Measurements from ENCODE around the gene CTXN2.

CTXN2 gene

DNA sequence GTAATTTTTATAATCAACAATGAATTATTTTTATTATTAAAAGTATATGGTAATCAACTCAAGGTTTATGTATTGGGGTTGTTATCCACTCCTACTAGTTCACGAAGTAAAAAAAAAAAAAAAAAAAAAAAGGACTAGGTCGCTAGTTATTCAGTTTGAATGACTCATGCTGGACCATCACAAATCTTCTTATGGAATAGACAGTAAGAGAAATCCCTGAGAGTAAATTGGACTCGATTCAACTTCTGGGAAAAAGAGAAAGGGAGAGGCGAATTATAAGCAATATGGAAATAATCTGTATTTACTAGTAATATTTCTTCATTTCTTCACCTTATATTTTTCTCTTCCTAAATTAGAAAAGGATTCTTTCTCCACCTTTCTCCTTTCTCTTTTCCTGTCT lies 15.4 kb upstream of the CTXN2 start:
- TF ChIP-seq USF1 (IDR thresholded peaks at IDR 0.05): no peak
- TF ChIP-seq RAD21 (IDR thresholded peaks at IDR 0.05; ENCODE audit: low read depth): no peak
- no peak for TF ChIP-seq TAF1 (IDR thresholded peaks at IDR 0.05; ENCODE audit: low read depth)
- TF ChIP-seq NFIC (IDR thresholded peaks at IDR 0.05): no peak
- TF ChIP-seq, protein P1, sequence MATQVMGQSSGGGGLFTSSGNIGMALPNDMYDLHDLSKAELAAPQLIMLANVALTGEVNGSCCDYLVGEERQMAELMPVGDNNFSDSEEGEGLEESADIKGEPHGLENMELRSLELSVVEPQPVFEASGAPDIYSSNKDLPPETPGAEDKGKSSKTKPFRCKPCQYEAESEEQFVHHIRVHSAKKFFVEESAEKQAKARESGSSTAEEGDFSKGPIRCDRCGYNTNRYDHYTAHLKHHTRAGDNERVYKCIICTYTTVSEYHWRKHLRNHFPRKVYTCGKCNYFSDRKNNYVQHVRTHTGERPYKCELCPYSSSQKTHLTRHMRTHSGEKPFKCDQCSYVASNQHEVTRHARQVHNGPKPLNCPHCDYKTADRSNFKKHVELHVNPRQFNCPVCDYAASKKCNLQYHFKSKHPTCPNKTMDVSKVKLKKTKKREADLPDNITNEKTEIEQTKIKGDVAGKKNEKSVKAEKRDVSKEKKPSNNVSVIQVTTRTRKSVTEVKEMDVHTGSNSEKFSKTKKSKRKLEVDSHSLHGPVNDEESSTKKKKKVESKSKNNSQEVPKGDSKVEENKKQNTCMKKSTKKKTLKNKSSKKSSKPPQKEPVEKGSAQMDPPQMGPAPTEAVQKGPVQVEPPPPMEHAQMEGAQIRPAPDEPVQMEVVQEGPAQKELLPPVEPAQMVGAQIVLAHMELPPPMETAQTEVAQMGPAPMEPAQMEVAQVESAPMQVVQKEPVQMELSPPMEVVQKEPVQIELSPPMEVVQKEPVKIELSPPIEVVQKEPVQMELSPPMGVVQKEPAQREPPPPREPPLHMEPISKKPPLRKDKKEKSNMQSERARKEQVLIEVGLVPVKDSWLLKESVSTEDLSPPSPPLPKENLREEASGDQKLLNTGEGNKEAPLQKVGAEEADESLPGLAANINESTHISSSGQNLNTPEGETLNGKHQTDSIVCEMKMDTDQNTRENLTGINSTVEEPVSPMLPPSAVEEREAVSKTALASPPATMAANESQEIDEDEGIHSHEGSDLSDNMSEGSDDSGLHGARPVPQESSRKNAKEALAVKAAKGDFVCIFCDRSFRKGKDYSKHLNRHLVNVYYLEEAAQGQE (IDR thresholded peaks at IDR 0.05; ENCODE audit: low read depth): no peak
- no peak for TF ChIP-seq TEAD4 (IDR thresholded peaks at IDR 0.05)
- no peak for TF ChIP-seq EGR1 (IDR thresholded peaks at IDR 0.05)
- no peak for TF ChIP-seq CREB1 (IDR thresholded peaks at IDR 0.05; ENCODE audit: low read depth)
- no peak for TF ChIP-seq TCF12 (IDR thresholded peaks at IDR 0.05; ENCODE audit: low read depth)
- no peak for TF ChIP-seq CEBPB (IDR thresholded peaks at IDR 0.05)
- no peak for TF ChIP-seq MAX (IDR thresholded peaks at IDR 0.05)
- TF ChIP-seq ZBTB7A (IDR thresholded peaks at IDR 0.05; ENCODE audit: low read depth): no peak
- TF ChIP-seq FOXM1 (IDR thresholded peaks at IDR 0.05; ENCODE audit: borderline replicate concordance, low read depth): no peak
- TF ChIP-seq YY1 (IDR thresholded peaks at IDR 0.05; ENCODE audit: low read depth): no peak
- TF ChIP-seq EP300 (IDR thresholded peaks at IDR 0.05; ENCODE audit: borderline replicate concordance): no peak

DNA sequence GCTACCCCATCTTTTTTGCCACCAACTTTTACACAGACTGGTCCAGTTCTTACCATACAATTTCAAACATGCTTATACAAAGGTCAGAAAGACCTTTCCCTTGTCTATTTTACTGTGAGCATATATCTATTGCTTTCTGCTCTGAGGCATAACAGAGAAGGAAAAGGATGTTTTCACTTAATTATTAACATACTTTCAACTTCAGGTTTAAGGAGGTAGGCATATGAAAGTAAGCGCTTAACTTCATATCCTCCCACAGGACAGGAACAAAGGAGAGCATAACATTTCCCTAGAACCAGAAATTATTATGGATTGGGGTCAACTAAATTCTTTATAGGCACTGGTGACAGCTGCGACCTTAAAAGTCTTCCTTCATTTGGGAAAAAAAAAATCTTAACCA lies 14.5 kb upstream of the CTXN2 start:
- TF ChIP-seq FOXM1 (IDR thresholded peaks at IDR 0.05; ENCODE audit: borderline replicate concordance, low read depth) (no peak), MAX (IDR thresholded peaks at IDR 0.05) (no peak), USF1 (IDR thresholded peaks at IDR 0.05) (no peak), TAF1 (IDR thresholded peaks at IDR 0.05; ENCODE audit: low read depth) (no peak), RAD21 (IDR thresholded peaks at IDR 0.05; ENCODE audit: low read depth) (no peak), ZBTB7A (IDR thresholded peaks at IDR 0.05; ENCODE audit: low read depth) (no peak), CEBPB (IDR thresholded peaks at IDR 0.05) (no peak), TEAD4 (IDR thresholded peaks at IDR 0.05) (no peak), EGR1 (IDR thresholded peaks at IDR 0.05) (no peak), TCF12 (IDR thresholded peaks at IDR 0.05; ENCODE audit: low read depth) (no peak), CREB1 (IDR thresholded peaks at IDR 0.05; ENCODE audit: low read depth) (no peak), NFIC (IDR thresholded peaks at IDR 0.05) (no peak), EP300 (IDR thresholded peaks at IDR 0.05; ENCODE audit: borderline replicate concordance) (no peak), YY1 (IDR thresholded peaks at IDR 0.05; ENCODE audit: low read depth) (no peak)
- TF ChIP-seq, protein P1 (IDR thresholded peaks at IDR 0.05; ENCODE audit: low read depth): no peak

DNA sequence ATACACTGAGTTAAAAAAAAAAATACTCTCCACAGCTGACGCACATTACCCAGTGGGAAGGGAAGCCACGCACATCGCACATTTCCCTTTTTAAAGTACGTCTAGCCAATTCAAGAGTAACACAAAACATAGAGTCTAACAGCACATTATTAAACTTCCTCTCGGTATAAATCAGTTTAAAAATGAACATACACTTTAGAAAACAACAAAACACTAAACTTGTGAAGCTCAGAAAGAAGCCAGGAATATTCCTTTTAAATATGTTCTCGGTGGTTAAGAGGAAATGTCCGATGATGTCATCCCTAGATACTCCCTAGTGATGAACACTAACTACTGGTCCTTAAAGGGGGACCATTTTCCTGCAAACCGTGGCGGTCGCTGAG lies 14.1 kb upstream of the CTXN2 start:
- TF ChIP-seq CREB1 (IDR thresholded peaks at IDR 0.05; ENCODE audit: low read depth): no peak
- TF ChIP-seq TAF1 (IDR thresholded peaks at IDR 0.05; ENCODE audit: low read depth): no peak
- no peak for TF ChIP-seq TCF12 (IDR thresholded peaks at IDR 0.05; ENCODE audit: low read depth)
- TF ChIP-seq, protein P1 (IDR thresholded peaks at IDR 0.05; ENCODE audit: low read depth): no peak
- TF ChIP-seq TEAD4 (IDR thresholded peaks at IDR 0.05): no peak
- no peak for TF ChIP-seq FOXM1 (IDR thresholded peaks at IDR 0.05; ENCODE audit: borderline replicate concordance, low read depth)
- no peak for TF ChIP-seq NFIC (IDR thresholded peaks at IDR 0.05)
- TF ChIP-seq CEBPB (IDR thresholded peaks at IDR 0.05): no peak
- TF ChIP-seq MAX (IDR thresholded peaks at IDR 0.05): no peak
- no peak for TF ChIP-seq YY1 (IDR thresholded peaks at IDR 0.05; ENCODE audit: low read depth)
- TF ChIP-seq EP300 (IDR thresholded peaks at IDR 0.05; ENCODE audit: borderline replicate concordance): no peak
- TF ChIP-seq ZBTB7A (IDR thresholded peaks at IDR 0.05; ENCODE audit: low read depth): no peak
- no peak for TF ChIP-seq EGR1 (IDR thresholded peaks at IDR 0.05)
- no peak for TF ChIP-seq RAD21 (IDR thresholded peaks at IDR 0.05; ENCODE audit: low read depth)
- TF ChIP-seq USF1 (IDR thresholded peaks at IDR 0.05): no peak

Data from Ishikawa (cell line).